NCI-H524 (cell line): Measurements from ENCODE around the gene SNAPC3.
A peak's percentile ranks its signal among the peaks of the same experiment; 100 is the strongest.

Experiments
- DNase-seq, 2 experiments: peaks; one replicate each; lab custom pipeline; 2025; lab: John Stamatoyannopoulos, UW

SNAPC3 gene

DNA sequence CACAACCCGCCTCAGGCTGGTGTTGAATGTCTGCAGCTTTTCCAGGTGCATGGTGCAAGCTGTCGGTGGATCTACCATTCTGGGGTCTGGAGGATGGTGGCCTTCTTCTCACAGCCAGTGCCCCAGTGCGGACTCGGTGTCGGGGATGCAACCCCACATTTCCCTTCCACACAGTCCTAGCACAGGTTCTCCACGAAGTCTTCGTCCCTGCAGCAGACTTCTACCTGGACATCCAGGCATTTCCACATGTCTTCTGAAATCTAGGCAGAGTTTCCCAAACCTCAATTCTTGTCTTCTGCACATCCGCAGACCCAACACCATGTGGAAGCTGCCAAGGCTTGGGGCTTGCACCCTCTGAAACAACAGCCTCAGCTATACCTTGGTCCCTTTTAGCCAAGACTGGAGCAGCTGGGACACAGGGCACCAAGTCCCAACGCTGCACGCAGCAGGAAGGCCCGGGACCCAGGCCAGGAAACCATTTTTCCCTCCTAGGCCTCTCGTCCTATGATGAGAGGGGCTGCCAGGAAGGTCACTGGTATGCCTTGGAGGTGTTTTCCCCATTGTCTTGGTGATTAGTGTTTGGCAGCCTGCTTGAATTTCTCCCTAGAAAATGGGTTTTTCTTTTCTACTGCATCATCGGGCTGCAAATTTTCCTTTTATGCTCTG, 69.9 kb downstream of the SNAPC3 start:
- no peak for DNase-seq

DNA sequence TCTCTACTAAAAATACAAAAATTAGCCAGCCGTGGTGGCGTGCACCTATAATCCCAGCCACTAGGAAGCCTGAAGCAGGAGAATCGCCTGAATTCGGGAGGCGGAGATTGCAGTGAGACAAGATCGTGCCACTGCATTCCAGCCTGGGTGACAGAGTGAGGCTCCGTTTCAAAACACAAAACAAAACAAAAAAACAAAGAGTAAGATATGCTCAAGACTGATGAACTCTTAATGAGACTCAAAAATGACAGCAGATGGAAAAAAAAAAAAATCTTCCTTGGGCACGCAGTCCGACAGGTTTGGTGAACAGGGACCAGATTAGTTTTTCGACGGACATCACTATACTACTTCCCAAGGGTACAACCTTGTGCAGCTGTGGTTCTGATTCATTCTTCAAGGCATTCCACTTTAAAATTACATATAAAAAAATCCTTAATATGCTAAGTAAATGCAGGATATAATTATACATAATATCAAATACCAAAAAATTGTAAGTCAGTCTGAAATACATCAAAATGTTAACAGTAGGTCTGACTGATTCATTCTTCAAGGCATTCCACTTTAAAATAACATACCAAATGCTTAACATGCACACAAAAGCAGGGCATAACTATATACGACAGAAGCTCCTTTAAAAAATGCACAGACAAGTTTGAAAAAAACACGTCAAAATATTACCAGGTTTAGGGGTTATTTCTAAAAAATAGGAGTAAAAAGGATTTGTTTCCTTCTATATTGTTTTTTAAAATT, 75.7 kb downstream of the SNAPC3 start:
- no peak for DNase-seq

- no peak for DNase-seq
These were observed 76.5 kb downstream of the SNAPC3 start for GRCh38 chr9:15499139-15499538.

DNA sequence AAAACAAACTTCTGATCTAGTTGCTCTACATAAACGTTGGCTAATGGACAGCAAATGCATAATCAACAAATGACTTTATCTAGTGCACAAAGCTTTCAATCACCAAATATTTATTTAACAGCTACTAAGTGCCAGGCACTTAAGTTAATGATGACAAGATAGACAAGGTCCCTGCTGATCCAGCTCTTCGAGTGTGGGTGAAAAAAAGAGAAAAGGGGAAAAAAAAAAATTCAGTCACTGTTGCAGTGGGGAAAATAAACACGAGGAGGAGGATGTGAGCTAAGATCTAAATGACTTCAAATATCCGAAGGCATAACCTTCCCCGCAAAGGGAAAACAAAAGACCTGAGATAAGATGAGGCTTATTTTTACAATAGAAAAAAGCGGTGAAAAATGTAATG, 78.5 kb downstream of the SNAPC3 start:
- DNase-seq: no peak

DNA sequence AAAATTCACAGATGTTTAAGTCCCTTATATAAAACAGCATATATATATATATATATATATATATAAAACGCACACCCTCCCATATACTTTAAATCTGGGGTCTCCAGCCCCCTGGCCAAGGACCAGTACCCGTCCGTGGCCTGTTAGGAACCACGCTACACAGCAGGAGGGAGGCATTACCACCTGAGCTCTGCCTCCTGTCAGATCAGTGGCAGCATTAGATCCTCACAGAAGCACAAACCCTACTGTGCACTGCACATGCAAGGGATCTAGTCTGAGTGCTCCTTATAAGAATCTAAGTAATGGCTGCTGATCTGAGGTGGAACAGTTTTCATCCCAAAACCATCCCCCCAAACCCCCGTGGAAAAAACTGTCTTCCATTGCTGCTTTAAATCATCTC, 79.1 kb downstream of the SNAPC3 start:
- DNase-seq: no peak

DNA sequence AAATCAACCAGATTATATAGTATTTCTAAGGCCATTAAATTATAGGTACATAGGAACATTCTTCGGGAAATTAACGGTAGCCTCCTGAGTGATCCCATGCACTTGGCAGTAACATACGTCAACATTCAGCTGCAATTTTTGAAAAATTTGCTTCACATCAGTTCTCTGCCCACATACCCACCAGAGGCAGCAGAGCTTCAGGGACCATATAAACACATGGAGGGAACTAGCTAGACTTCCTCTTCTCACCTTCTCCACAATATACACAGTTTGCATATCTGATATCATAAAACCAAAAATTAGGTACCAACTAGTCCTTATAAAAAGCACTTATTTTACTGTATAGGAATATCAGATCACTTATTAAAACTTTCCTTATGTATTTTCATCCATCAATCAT, 83.2 kb downstream of the SNAPC3 start:
- no peak for DNase-seq

- peak; percentile 13 to 51 for DNase-seq
These were observed 87.5 kb downstream of the SNAPC3 start for GRCh38 chr9:15509931-15510788.

- peak; percentile 50 to 90 for DNase-seq
These were observed 88.3 kb downstream of the SNAPC3 start, which contains the start of gene PSIP1 for GRCh38 chr9:15510789-15511575. PSIP1 (minus strand) TSS chr9:15510970; CDS start chr9:15510188, 782 bp downstream.
